Liver (tissue), 9 donors: ENCODE results near the gene HS6ST3. TPM values are rescaled to one million over a fixed set of nuclear protein-coding genes. Genes with fewer than 3 reads are reported as not detected.

Source experiments
- DNase-seq: peaks from one replicate; pipeline ENCODE4 v3.0.0-alpha.2; 2017; ENCODE audit warnings: low spot score
- H3K27ac ChIP-seq, 2 donors: one replicate each; pipeline ENCODE4 v1.7.0; 2013; ENCODE audit warnings: inconsistent platforms in 2 of 2, low read length in 2 of 2, control low read depth in 1 of 2, low read depth in 1 of 2, mild to moderate bottlenecking in 1 of 2
- H3K27me3 ChIP-seq, 4 donors: one replicate each; pipeline versions ENCODE4 v1.6.1 to v1.7.0; 2013; ENCODE audit warnings: low read length in 3 of 4, inconsistent platforms in 1 of 4, mild to moderate bottlenecking in 1 of 4, moderate library complexity in 1 of 4; ENCODE audit not compliant: control insufficient read depth in 4 of 4, insufficient read depth in 4 of 4
- H3K36me3 ChIP-seq, 4 donors: one replicate each; pipeline versions ENCODE4 v1.6.1 to v1.7.0; 2013; ENCODE audit warnings: low read length in 3 of 4, mild to moderate bottlenecking in 3 of 4, low read depth in 1 of 4, moderate library complexity in 1 of 4; ENCODE audit not compliant: control insufficient read depth in 4 of 4, insufficient read depth in 3 of 4
- H3K4me1 ChIP-seq, 4 donors: one replicate each; pipeline versions ENCODE4 v1.6.1 to v1.7.0; 2013; ENCODE audit warnings: low read length in 3 of 4, mild to moderate bottlenecking in 3 of 4, moderate library complexity in 1 of 4; ENCODE audit not compliant: control insufficient read depth in 4 of 4, insufficient read depth in 4 of 4
- H3K4me3 ChIP-seq, 3 donors: one replicate each; pipeline versions ENCODE4 v1.6.1 to v1.7.0; 2013; ENCODE audit warnings: low read length in 3 of 3, control low read depth in 1 of 3, low read depth in 1 of 3, mild to moderate bottlenecking in 1 of 3
- H3K9ac ChIP-seq, 2 donors: one replicate each; pipeline ENCODE4 v1.7.0; 2013; ENCODE audit warnings: low read length in 2 of 2, mild to moderate bottlenecking in 2 of 2, moderate library complexity in 2 of 2, control low read depth in 1 of 2, low read depth in 1 of 2
- H3K9me3 ChIP-seq, 4 donors: one replicate each; pipeline versions ENCODE4 v1.6.1 to v1.7.0; 2013; ENCODE audit warnings: low read length in 3 of 4; ENCODE audit not compliant: control insufficient read depth in 4 of 4
- EGR1 ChIP-seq, 2 donors: IDR thresholded peaks; 2 replicates each; pipeline ENCODE4 v1.6.1; 2016 to 2018; ENCODE audit warnings: antibody characterized with exemption in 2 of 2, low read depth in 2 of 2
- FOXA1 ChIP-seq: IDR thresholded peaks from 2 replicates; pipeline ENCODE4 v1.6.1; 2016; ENCODE audit warnings: antibody characterized with exemption
- GABPA ChIP-seq, 2 donors: IDR thresholded peaks in 1 of 2; conservative IDR thresholded peaks in 1 of 2; 2 replicates each; pipeline ENCODE4 v1.6.1; 2016; ENCODE audit warnings: antibody characterized with exemption in 2 of 2, mild to moderate bottlenecking in 1 of 2, moderate library complexity in 1 of 2
- HNF4A ChIP-seq, 2 donors: conservative IDR thresholded peaks; 2 replicates each; pipeline ENCODE4 v1.6.1; 2016; ENCODE audit warnings: antibody characterized with exemption in 2 of 2, mild to moderate bottlenecking in 2 of 2
- HNF4G ChIP-seq: IDR thresholded peaks from 2 replicates; pipeline ENCODE4 v1.6.1; 2016; ENCODE audit warnings: antibody characterized with exemption
- JUND ChIP-seq, 2 donors: IDR thresholded peaks; 2 replicates each; pipeline ENCODE4 v1.6.1; 2016; ENCODE audit warnings: antibody characterized with exemption in 2 of 2
- NR2F2 ChIP-seq: IDR thresholded peaks from 2 replicates; pipeline ENCODE4 v1.6.1; 2016; ENCODE audit warnings: antibody characterized with exemption
- RAD21 ChIP-seq, 2 donors: IDR thresholded peaks; 2 replicates each; pipeline ENCODE4 v1.6.1; 2016; ENCODE audit warnings: antibody characterized with exemption in 2 of 2, mild to moderate bottlenecking in 2 of 2
- RXRA ChIP-seq, 2 donors: IDR thresholded peaks; 2 replicates each; pipeline ENCODE4 v1.6.1; 2017 to 2018; ENCODE audit warnings: antibody characterized with exemption in 2 of 2, mild to moderate bottlenecking in 1 of 2
- SP1 ChIP-seq: IDR thresholded peaks from 2 replicates; pipeline ENCODE4 v1.6.1; 2018; ENCODE audit warnings: antibody characterized with exemption, mild to moderate bottlenecking
- TAF1 ChIP-seq: conservative IDR thresholded peaks from 2 replicates; pipeline ENCODE4 v1.6.1; 2016; ENCODE audit warnings: antibody characterized with exemption, mild to moderate bottlenecking
- YY1 ChIP-seq: IDR thresholded peaks from 2 replicates; pipeline ENCODE4 v1.6.1; 2016; ENCODE audit warnings: antibody characterized with exemption, mild to moderate bottlenecking
- WGBS: extraction: QIAGEN DNeasy Blood & Tissue Kit; methylation state at CpG from one replicate; pipeline ENCODE4 v1.1.7; 2013; 5-methylcytosine and 5-hydroxymethylcytosine counted together
- polyA plus RNA-seq, 2 donors: library from polyadenylated mRNA; stranded (reverse) in 1 of 2; unstranded in 1 of 2; fragments of 200-250 nt in 1 of 2; fragments of >200 nt in 1 of 2; fragmentation: Nextera tagmentation in 1 of 2; extraction: Ambion mirVana in 1 of 2; gene quantifications; one replicate each; pipeline versions ENCODE4 v1.2.1 to v1.2.3, GENCODE V29; 2013 to 2015
- total RNA-seq, 2 donors: library from RNA; depleted of rRNA; stranded (reverse); fragments of >200 nt; gene quantifications; one replicate each; pipeline ENCODE4 v1.2.3, GENCODE V29; 2014
- TF ChIP-seq, protein P1 (sequence below): IDR thresholded peaks from 2 replicates; pipeline ENCODE4 v1.6.1; 2016; ENCODE audit warnings: antibody characterized with exemption
- TF ChIP-seq, protein P2 (sequence below): IDR thresholded peaks from 2 replicates; pipeline ENCODE4 v1.6.1; 2016; ENCODE audit warnings: antibody characterized with exemption
- TF ChIP-seq, protein P3 (sequence below): IDR thresholded peaks from 2 replicates; pipeline ENCODE4 v1.6.1; 2016; ENCODE audit warnings: antibody characterized with exemption
- TF ChIP-seq, protein P4 (sequence below): fragments of 150-350 bp; IDR thresholded peaks from 2 replicates; pipeline ENCODE4 v1.5.1; 2017; ENCODE audit warnings: improper control_type of control experiment, low read depth, low read length; ENCODE audit not compliant: missing input control
- donor health status: healthy.
- donor health status: healthy.
- donor health status: healthy.
- donor health status: healthy.
- donor health status: healthy.

The HS6ST3 gene
- total and polyA plus RNA-seq, 4 donors: under 0.01 TPM; not detected in 3

DNA sequence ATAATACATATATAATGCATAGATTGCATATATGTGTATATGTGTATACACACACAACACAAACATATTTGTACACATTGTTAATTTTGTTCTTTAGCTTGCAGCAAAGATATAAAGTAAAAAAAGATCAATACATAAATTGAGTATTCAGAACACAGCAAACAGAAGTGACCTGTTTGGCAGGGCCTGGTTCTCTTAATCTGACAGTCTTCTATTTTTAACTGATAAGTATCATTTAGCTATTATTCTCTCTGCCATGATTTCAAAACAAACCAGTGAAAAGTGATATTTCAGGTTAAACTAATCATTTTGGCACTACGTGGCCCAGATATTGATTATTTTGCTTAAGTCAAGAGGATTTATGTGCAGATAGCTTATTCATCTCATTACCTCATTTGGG is 595.0 kb downstream of the HS6ST3 start:
- WGBS: 39% methylated on average over 1 of the region's 1 CpG
- Histone ChIP-seq H3K27ac (no peak overlapping the region), H3K36me3 (no peaks in the 10 kb centered on the region), H3K9ac (no peak overlapping the region), H3K27me3 (no peaks in the 10 kb centered on the region), H3K4me1 (no peaks in the 10 kb centered on the region), H3K4me3 (no peak overlapping the region), H3K9me3 (no peaks in the 10 kb centered on the region)
- DNase-seq: no peak
- TF ChIP-seq JUND (IDR thresholded peaks at IDR 0.05): no peak
- TF ChIP-seq TAF1: no peak

DNA sequence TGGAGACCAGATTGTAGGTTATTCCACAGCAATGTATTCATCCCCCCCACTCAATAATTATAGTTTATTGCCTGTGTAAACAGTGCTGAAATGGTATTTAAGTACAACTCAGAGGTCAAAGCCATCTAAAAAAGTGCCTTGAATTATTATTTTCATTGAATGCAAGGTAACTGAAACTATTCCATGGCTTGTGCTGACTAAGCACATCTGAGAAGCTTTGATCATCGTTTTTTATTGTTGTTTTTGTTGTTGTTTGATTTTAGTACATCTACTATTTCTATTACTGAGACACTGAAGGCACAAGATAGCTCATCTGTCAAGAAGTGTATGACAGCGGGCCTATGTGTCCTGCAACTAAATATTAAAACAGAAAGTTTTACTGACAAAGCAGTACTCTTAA is 596.4 kb downstream of the HS6ST3 start:
- H3K27ac ChIP-seq: no peak overlapping the region
- no peaks in the 10 kb centered on the region for H3K9me3 ChIP-seq
- 17% methylated on average over 2 of the region's 2 CpGs for WGBS
- no peak for DNase-seq
- no peaks in the 10 kb centered on the region for H3K4me1 ChIP-seq
- H3K27me3 ChIP-seq: no peaks in the 10 kb centered on the region
- TF ChIP-seq RAD21 (IDR thresholded peaks at IDR 0.05) (no peak), GABPA (IDR thresholded peaks at IDR 0.05 in 1 of 2, conservative IDR thresholded peaks at IDR 0.05 in 1 of 2) (no peak), SP1 (no peak), NR2F2 (no peak), YY1 (no peak), EGR1 (IDR thresholded peaks at IDR 0.05; ENCODE audit: low read depth in 2 of 2) (no peak)
- TF ChIP-seq, protein P1, sequence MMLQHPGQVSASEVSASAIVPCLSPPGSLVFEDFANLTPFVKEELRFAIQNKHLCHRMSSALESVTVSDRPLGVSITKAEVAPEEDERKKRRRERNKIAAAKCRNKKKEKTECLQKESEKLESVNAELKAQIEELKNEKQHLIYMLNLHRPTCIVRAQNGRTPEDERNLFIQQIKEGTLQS: no peak
- TF ChIP-seq, protein P2, sequence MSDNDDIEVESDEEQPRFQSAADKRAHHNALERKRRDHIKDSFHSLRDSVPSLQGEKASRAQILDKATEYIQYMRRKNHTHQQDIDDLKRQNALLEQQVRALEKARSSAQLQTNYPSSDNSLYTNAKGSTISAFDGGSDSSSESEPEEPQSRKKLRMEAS: no peak
- TF ChIP-seq, protein P3, sequence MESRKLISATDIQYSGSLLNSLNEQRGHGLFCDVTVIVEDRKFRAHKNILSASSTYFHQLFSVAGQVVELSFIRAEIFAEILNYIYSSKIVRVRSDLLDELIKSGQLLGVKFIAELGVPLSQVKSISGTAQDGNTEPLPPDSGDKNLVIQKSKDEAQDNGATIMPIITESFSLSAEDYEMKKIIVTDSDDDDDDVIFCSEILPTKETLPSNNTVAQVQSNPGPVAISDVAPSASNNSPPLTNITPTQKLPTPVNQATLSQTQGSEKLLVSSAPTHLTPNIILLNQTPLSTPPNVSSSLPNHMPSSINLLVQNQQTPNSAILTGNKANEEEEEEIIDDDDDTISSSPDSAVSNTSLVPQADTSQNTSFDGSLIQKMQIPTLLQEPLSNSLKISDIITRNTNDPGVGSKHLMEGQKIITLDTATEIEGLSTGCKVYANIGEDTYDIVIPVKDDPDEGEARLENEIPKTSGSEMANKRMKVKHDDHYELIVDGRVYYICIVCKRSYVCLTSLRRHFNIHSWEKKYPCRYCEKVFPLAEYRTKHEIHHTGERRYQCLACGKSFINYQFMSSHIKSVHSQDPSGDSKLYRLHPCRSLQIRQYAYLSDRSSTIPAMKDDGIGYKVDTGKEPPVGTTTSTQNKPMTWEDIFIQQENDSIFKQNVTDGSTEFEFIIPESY: no peak
- H3K9ac ChIP-seq: no peak overlapping the region
- no peak overlapping the region for H3K4me3 ChIP-seq
- H3K36me3 ChIP-seq: no peaks in the 10 kb centered on the region

DNA sequence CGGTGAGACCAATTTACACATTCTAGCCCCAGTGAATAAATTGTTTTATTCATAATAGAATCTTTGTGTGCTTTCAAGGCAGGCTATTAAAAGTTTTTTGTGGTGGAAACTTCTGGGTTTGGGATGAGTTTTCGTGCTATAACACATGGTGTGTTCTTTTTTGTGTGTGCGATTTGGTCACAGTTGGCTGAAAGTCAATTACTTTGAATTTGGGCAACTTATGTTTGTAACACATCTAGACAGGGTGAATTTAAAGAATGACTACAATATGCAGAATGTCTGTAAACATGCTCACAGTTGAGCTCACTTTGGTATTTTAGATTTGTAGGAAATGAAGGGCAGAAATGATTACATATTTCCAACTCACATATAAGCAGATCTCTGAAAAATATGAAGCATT is 597.3 kb downstream of the HS6ST3 start:
- no peaks in the 10 kb centered on the region for H3K36me3 ChIP-seq
- H3K9me3 ChIP-seq: no peaks in the 10 kb centered on the region
- TF ChIP-seq, protein P2: no peak
- no peak for TF ChIP-seq NR2F2
- WGBS: 90% methylated on average over 3 of the region's 3 CpGs
- no peak overlapping the region for H3K27ac ChIP-seq
- H3K4me1 ChIP-seq: no peaks in the 10 kb centered on the region
- no peak overlapping the region for H3K4me3 ChIP-seq
- H3K9ac ChIP-seq: no peak overlapping the region
- H3K27me3 ChIP-seq: no peaks in the 10 kb centered on the region
- DNase-seq: no peak

DNA sequence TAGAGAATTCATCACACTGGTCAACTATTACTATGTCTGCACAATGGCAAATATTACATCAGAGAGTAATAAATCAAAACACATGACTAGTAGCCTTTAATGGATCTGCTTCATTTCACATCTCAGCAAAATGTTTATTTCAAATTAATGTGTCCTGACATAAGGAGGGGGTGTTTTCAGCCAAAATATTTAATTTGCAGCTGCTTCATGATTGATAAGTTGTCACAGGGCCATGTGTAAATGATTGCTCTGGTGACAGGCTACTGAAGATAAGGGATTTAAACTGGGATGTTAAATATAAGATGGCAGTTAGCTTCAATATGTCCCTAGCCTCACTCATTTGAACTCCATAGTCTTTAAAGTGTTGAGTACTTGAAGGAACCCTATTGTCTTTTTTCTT is 601.1 kb downstream of the HS6ST3 start:
- Histone ChIP-seq H3K9ac (no peak overlapping the region), H3K4me1 (no peaks in the 10 kb centered on the region), H3K27me3 (no peaks in the 10 kb centered on the region), H3K9me3 (no peaks in the 10 kb centered on the region), H3K4me3 (no peak overlapping the region), H3K27ac (no peak overlapping the region), H3K36me3 (no peaks in the 10 kb centered on the region)
- DNase-seq: no peak
- TF ChIP-seq RXRA (IDR thresholded peaks at IDR 0.05) (no peak), HNF4G (no peak), SP1 (no peak), GABPA (IDR thresholded peaks at IDR 0.05 in 1 of 2, conservative IDR thresholded peaks at IDR 0.05 in 1 of 2) (no peak), HNF4A (conservative IDR thresholded peaks at IDR 0.05) (no peak), FOXA1 (no peak), YY1 (no peak), EGR1 (IDR thresholded peaks at IDR 0.05; ENCODE audit: low read depth in 2 of 2) (no peak), RAD21 (IDR thresholded peaks at IDR 0.05) (no peak), NR2F2 (no peak)
- TF ChIP-seq, protein P4, sequence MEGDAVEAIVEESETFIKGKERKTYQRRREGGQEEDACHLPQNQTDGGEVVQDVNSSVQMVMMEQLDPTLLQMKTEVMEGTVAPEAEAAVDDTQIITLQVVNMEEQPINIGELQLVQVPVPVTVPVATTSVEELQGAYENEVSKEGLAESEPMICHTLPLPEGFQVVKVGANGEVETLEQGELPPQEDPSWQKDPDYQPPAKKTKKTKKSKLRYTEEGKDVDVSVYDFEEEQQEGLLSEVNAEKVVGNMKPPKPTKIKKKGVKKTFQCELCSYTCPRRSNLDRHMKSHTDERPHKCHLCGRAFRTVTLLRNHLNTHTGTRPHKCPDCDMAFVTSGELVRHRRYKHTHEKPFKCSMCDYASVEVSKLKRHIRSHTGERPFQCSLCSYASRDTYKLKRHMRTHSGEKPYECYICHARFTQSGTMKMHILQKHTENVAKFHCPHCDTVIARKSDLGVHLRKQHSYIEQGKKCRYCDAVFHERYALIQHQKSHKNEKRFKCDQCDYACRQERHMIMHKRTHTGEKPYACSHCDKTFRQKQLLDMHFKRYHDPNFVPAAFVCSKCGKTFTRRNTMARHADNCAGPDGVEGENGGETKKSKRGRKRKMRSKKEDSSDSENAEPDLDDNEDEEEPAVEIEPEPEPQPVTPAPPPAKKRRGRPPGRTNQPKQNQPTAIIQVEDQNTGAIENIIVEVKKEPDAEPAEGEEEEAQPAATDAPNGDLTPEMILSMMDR: no peak
- TF ChIP-seq, protein P2: no peak
